Bronchial epithelial cell (primary cell): Measurements from ENCODE around the gene CYP4F22. TPM values are rescaled to one million over a fixed set of nuclear protein-coding genes. Genes with fewer than 3 reads are reported as not detected.
A peak's percentile ranks its signal among the peaks of the same experiment; 100 is the strongest.
"Not testable (repeated sequence)": the region's sequence is repeated elsewhere in the genome, so short reads cannot be mapped to it uniquely, and the experiment has no call there.

Source experiments
- DNase-seq: peaks from one replicate; pipeline ENCODE4 v3.0.0-alpha.2; 2010; ENCODE audit warnings: low read depth
- FAIRE-seq: peaks from 2 replicates; lab custom pipeline; 2011; peaks lifted over from hg19 to GRCh38; lab: Jason Lieb, UNC
- H3K27me3 ChIP-seq: 2 replicates; pipeline ENCODE4 v1.5.1; 2011; ENCODE audit warnings: low read length; ENCODE audit not compliant: control insufficient read depth, insufficient read depth
- H3K36me3 ChIP-seq: 2 replicates; pipeline ENCODE4 v1.5.1; 2011; ENCODE audit warnings: low read length; ENCODE audit not compliant: control insufficient read depth, insufficient read depth
- H3K4me3 ChIP-seq: 2 replicates; pipeline ENCODE4 v1.5.1; 2011; ENCODE audit warnings: mild to moderate bottlenecking, low read depth, low read length, control low read depth
- total RNA-seq: library from RNA; depleted of rRNA; stranded (reverse); fragments of >200 nt; gene quantifications from 2 replicates; pipeline ENCODE4 v1.2.1, GENCODE V29; 2014
- TF ChIP-seq, protein P1 (sequence below): IDR thresholded peaks from 2 replicates; pipeline ENCODE4 v1.5.1; 2011; ENCODE audit warnings: mild to moderate bottlenecking, moderate library complexity, low read length, control low read depth, inconsistent platforms; ENCODE audit not compliant: insufficient read depth, severe bottlenecking

CYP4F22 gene
- total RNA-seq, 1 donor from 2014 or later = not detected

DNA sequence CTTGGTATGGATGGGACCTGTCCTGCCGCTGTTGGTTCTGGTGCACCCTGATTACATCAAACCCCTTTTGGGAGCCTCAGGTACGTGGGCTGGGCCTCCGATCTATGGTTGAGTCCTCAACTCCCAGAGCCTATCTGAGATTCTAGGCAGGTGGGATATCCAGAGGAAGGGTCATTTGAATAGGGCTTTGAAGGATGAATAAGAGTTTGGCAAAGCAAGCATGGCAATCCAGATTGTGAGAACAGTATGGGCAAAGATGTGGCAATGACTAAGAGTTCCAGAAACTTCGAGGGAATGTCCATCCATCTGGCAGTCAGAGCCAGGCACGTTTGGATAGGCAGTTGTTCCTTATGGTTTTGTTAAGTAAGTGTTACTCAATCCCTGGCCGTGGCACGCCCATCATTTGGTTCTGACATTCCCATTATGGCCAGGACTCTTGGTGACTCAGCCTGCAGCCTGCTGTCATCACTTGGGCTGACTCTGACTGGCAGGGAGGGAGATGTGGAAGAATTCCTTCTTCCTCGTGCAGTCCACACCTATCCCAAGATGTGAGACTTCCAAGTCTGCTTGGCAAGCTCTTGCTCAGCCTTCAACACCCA lies 21.5 kb downstream of the CYP4F22 start:
- H3K27me3 ChIP-seq = no peaks in the 10 kb centered on the region
- no peak overlapping the region for H3K4me3 ChIP-seq
- no peaks in the 10 kb centered on the region for H3K36me3 ChIP-seq
- FAIRE-seq (peak; percentile 82), DNase-seq (peak; percentile 62)
- TF ChIP-seq, protein P1, sequence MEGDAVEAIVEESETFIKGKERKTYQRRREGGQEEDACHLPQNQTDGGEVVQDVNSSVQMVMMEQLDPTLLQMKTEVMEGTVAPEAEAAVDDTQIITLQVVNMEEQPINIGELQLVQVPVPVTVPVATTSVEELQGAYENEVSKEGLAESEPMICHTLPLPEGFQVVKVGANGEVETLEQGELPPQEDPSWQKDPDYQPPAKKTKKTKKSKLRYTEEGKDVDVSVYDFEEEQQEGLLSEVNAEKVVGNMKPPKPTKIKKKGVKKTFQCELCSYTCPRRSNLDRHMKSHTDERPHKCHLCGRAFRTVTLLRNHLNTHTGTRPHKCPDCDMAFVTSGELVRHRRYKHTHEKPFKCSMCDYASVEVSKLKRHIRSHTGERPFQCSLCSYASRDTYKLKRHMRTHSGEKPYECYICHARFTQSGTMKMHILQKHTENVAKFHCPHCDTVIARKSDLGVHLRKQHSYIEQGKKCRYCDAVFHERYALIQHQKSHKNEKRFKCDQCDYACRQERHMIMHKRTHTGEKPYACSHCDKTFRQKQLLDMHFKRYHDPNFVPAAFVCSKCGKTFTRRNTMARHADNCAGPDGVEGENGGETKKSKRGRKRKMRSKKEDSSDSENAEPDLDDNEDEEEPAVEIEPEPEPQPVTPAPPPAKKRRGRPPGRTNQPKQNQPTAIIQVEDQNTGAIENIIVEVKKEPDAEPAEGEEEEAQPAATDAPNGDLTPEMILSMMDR = no peak

DNA sequence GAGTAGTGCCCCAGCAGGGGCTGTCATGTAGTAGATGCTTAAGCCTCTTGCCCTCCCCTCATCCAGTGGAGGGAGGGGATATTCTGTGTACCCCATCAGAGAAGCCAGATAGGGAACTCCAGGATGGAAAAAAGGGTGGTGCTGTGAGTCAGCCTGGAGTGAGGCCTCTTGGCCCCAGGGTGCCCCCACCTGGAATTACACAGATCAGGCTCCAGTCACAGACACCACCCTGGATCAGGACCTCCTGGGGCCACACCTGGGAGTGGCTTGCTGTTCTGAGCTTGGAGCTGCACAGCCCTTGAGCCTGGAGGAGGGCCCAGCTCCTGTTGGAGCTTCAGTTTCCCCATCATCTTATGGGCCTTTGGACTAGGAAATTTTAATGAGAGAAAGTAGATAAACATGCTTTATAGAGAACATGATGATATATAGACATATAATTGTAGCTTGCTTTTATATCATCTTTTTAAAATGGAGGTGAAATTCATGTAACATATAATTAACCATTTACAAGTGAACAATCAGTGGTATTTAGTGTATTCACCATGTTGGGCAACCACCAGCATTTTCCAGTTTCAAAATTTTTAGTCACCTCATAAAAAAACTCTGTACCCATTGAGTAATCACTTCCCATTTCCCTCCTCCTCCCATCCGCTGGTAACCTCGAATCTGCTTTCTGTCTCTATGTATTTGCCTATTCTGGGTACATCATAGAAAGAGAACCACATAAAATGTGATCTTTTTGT lies 24.6 kb downstream of the CYP4F22 start:
- Histone ChIP-seq H3K4me3 (no peak overlapping the region), H3K27me3 (no peaks in the 10 kb centered on the region), H3K36me3 (no peaks in the 10 kb centered on the region)
- DNase-seq (peak; percentile 12), FAIRE-seq (no peak)
- TF ChIP-seq, protein P1 = no peak

DNA sequence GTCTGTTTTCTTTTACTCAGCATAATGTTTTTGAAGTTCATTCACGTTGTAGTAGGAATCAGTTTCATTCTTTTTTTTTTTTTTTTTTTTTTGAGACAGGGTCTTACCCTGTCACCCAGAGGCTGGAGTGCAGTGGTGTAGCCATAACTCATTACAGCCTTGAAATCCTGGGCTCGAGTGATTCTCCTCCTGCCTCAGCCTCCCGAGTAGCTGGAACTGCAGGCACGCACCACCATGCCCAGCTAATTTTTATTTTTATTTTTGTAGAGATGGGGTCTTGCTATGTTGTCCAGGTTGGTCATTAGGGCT lies 25.2 kb downstream of the CYP4F22 start:
- H3K4me3 ChIP-seq, FAIRE-seq, H3K36me3 ChIP-seq, H3K27me3 ChIP-seq, DNase-seq: not testable (repeated sequence)

DNA sequence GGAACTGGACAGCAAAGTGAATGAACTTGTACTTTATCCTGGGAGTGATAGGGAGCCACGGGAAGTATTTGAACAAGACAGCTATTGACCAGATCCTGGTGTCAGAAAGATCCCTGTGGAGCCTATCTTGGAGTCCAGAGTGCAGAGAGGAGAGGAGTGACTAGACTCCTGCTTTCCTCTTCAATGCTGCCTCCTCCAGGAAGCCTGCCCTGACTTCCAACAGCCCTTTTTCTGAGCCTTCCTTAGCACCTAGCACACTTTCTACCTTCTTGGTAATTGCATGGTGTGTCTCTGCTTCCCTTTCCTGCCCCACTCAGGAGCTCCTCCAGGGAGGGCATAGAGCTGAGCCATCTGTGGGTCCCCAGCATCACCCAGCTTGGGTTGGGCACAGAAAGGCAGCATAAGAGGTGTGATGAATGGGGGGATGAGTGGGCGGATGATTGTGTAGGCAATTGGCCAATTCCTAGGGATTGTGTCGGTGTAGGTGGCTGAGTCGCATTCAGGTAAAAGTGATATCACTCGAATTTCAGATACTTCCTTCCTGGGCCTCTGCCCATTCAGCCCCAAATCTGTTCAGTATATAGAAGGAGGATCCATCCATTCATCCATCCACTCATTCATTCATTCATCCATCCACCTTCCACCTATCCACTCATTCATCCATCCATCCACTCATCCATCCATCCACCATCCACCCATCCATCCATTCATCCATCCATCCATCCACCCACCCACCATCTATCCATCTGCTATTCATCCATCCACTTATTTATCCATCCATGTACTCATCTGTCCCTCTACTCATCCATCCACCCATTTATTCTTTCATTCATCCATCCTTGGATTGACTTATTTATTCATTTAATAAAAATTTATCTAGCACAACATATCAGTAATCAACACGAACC lies 26.9 kb downstream of the CYP4F22 start:
- TF ChIP-seq, protein P1 = no peak
- FAIRE-seq (no peak), DNase-seq (peak; percentile 5)
- no peaks in the 10 kb centered on the region for H3K27me3 ChIP-seq
- H3K4me3 ChIP-seq = no peak overlapping the region
- H3K36me3 ChIP-seq = no peaks in the 10 kb centered on the region

DNA sequence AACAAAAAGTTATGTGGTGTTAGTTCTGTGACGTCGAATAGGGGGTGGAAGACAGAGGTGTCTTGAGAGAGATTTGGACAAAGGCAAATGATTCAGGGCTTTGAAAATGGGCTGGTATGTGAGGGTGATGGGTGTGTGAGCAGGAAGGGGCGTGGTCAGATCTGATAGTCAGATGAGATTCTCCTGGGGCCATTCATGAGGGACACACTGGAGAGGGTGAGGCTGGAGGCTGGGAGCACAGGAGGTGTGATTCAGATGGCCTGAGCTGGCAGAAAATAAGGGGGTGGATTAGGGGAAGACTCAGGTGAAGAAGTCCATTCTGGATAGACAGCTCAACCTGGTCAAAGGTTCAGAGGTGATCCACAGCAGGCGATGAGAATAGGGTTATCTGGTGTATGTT lies 28.0 kb downstream of the CYP4F22 start:
- peak; percentile 87 for FAIRE-seq
- H3K36me3 ChIP-seq = no peaks in the 10 kb centered on the region
- H3K4me3 ChIP-seq = no peak overlapping the region
- peak; percentile 28 for DNase-seq
- TF ChIP-seq, protein P1 = no peak
- no peaks in the 10 kb centered on the region for H3K27me3 ChIP-seq

DNA sequence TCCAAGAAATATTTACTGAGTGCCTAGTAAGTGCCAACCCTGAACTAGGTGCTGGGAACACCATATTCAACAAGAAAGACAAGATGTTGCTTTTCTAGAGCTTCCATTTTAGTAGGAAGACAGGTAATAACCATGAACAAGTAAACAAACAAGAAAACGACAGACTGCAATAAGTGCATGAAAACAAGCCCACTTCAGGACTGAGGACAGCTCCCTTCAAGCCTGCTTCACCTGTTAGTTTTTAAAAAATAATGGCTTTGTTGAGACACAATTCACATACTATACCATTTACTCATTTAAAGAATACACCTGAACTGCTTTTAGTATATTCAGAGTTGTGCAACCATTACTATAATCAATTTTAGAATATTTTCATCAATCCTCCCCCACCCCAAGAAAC lies 30.4 kb downstream of the CYP4F22 start:
- FAIRE-seq = no peak
- no peak overlapping the region for H3K4me3 ChIP-seq

More for the DNA sequence above, 30.4 kb downstream of the CYP4F22 start:
- Histone ChIP-seq H3K36me3 (no peaks in the 10 kb centered on the region), H3K27me3 (no peaks in the 10 kb centered on the region)
- TF ChIP-seq, protein P1 = no peak
- peak; percentile 22 for DNase-seq
